ENCODE measurements around the gene PRDM16.

PRDM16 gene

DNA sequence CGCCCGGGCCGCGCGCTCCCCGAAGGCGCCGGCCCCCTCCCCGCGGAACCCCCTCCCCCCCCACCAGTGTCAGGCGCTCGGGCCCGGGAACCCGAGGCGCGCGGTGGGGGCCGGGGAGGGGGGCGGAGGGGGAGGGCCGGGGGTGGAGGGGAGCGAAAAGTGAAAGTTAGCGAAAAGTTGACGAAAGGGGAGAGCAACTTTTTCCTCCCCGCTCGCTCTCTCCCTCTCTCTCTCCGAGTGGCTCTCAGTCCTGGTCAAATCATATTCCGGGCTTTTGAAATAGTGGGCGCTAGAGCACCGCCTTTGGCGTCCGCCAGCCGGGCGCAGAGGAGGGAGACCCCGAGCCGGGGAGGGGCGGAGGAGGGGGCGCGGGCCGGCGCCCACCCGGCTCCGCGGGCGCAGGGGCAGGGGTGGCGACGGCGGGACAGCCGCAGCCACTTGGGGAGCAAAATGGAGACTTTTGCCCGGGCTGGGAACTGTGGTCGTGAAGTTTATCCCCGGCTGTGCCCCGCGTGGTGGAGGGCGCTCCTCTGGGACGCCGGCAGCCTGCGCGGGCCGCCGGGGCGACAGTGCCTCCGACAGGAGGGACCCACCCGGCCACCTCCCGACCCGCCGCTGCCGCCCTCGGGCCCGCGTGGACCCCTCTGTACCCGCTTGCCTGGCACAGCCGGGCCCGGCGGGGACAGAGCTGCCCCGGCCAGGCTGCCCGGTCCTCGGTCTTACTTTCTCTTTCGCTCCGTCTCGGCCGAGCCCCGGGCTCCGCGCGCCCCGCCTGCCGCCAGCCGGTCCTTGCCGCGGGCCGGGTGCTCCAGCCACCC is 697 bp downstream of the PRDM16 start:
- DNase-seq (ENCODE audit: low spot score) = no peak

DNA sequence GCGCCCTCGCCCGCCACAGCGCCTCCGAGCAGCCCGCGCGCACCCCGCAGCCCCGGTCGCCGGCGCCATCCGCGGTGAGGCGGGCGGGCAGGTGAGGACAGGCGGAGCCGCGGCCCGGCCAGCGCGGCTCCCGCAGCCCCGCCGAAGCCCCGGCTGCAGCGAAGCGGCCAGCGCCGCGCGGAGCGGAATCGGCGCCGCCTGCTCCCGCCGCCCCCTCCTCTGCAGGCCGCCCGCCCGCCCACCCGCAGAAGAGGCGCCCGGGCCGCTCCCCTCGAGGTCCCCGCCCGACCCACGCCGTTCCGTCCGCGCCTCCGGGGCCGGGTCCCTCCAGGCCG is 1.3 kb downstream of the PRDM16 start:
- DNase-seq (ENCODE audit: low spot score) = no peak

DNA sequence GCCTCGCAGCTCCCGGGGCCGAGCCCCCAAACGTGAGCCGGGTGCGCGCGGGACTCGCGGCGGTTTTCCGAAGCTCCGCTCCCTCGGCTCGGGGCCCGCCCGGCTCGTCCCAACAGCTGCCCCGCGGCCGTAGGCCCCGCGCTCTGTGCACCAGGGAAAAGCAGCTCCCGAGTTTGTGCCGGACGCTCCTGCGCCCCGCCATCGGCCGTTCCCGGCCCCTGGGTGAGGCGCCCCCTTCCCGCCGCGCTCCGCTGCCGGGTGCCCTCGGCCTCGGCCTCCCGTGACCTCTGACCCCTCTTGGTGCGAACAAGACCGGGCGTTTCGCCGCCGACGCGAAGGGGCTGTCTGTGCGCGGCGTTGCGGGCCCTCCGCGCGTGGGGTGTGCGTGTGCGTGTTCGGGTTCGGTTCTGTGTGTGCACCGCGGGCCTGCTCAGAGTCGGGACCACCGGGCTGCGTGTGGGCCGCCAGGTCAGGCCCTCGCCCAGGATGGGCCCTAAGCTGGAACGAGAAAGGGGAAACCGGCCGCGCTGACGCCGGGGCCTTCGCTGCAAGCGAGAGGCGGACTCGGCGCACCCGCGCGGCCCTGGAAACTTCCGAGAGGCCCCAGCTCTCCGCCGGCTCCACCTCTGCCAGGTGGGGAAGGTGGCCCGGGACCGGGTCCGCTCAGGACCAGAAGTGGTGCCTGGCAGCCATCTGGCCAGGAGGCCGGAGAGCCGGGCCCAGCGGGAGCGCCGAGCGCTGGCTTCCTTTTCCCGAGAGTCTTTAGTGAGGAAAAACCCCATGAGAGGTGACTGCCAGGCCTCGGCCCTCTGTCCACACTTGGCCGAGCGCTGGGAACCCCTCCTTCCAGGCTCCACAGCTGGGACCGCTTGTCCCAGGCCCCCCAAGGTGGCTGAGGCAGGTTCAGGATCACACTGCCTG is 1.9 kb downstream of the PRDM16 start:
- DNase-seq (ENCODE audit: low spot score) = no peak

DNA sequence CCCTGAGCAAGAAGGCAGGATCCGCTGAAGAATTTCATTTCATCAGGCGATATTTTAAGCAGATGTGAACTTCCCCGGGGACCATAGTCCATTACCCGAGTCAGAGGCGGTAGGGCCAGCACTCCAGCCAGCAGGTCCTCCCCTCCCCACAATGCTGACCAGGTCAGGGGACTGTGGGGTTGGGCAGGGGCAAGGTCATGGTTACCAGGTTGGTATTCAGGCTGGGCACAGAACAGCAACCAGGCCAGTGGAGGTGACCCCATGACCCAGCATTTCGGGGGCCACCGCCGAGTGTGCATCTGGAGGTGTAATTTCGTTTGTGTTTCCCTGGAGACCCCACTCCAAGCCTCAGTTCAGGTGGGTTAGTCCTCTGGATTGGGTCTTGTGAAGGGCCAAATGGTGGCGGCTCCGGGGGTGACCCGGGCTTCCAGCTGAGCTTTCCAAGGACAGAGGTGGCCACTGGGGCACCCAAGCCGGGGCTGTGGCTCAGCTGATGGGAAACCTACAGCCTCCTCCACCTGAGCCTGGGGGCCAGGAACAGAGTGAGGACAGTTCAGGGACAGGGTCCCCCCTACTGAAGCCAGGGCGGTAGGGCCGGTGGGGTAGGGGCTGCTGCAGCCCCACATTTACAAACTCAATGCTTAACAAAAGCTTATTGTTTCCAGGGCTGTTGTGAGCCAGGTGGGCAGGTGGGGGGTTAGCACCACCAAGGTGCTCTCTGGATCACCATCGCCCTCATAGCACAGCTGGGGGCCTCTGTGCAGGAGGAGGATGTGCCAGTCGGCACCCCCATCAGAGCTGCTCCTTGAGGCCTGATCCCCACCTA is 2.8 kb downstream of the PRDM16 start:
- DNase-seq (ENCODE audit: low spot score) = no peak

DNA sequence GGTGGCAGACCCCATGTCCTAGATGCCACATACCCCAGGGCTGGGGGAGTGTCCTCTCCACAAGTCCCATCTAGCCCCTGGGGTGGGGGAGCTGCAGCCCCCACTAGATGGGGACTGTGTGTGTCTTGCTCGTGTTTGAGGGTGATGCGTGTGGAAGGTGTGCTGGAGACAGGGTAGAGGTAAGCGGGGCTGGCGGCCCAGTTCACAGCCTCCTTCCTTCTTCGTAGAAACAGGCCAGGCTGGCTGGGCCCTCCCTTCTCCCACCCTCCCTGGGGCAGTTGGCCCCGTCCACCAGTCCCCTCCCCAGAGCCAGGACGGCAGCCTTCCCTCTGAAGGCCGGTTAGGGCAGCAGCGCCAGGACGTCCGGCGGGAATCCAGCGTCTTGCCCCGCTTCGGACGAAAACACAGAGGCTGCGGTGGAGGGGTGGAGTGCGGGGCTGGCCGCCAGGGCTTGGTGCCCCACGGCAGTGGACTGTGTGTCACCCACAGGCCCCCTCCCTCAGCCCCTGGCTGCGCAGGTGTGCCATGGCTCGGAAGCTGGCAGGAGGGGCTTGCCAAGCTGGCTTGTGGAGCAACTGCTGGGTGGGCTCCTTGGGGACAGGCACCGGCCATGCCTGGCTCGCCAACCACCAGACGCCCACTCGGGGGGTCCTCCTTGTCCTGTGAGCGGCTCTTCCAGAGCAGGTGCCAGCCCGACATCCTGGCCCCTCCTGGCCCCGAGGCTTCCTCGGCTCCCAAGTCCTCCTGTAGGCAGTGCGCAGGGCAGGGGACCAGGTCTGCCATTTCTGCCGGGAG is 3.6 kb downstream of the PRDM16 start:
- DNase-seq (ENCODE audit: low spot score) = no peak

DNA sequence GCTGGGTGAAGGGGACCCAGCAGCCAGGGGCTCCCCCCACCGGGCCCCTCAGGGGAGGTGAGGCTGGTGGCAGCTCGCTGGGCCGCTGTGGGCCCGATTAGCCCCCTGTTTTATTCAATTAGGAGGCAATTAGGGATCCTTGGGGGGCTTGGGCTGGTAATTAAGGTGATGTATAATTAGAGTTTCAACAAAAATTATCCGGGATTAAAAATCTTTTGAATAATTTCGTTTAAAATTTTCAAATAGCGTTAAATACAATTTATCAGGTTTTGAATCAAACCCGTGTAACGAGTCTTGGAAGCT is 4.1 kb downstream of the PRDM16 start:
- DNase-seq (ENCODE audit: low spot score) = no peak

DNA sequence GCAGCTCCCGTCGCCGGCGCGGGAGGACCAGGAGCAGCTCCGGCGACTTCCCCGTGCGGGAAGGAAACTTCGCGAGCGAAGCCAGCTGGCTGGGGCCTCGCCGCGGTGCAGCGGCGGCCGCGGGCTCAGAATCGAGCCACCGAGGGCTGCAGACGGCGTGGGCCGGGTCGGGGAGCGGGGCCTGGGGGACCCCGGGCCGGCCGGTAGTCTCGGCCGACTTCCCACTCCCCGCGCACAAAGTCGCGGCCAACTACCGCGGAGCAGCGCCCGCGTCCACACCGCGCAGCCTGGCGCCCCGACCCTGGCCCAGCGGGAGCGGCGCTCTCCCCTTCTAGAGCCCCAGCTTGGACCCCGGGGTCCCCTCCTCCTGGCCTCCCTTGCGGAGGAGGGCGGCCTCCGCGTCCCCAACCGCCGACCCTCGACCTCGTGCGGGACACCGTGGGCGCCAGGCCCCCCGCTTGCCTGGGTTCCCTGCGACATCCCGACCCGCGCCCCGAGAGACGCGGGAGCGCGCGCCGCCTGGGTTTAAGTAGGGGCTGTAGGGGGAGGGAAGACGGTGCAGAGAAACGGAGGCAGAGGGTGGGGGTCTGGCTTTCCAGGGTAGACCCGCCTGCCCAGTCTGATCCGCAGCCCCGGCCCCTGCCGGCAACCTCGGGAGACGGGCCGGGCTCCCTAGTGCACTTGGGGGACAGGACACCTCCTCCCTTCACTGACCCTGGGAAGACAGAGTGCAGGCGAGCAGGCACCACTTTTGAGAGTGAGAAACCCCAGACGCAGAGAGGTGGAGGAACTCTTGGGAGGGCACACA is 4.7 kb downstream of the PRDM16 start:
- DNase-seq (ENCODE audit: low spot score) = no peak

DNA sequence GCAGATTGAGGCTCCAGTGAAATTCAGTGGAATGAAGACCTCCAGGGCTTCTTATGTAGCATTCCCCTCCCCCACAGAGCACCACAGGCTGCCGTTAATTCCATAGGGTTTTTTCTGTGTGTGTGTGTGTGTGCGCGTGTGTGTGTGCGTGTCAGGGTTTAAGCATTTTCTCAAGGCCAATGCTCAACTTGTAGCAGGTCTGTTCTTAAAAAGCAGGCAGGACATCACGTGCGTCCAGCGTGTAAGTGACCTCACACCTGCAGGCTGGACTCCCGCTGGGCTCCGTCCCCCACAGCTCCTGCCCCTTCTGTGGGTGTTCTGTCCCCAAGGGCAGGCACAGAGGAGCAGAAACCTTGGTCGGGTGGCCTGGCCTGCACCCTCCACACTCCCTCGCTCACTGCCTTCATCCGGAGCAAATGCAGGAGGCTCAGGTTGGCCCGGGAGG is 5.3 kb downstream of the PRDM16 start:
- no peak for DNase-seq (ENCODE audit: low spot score)

DNA sequence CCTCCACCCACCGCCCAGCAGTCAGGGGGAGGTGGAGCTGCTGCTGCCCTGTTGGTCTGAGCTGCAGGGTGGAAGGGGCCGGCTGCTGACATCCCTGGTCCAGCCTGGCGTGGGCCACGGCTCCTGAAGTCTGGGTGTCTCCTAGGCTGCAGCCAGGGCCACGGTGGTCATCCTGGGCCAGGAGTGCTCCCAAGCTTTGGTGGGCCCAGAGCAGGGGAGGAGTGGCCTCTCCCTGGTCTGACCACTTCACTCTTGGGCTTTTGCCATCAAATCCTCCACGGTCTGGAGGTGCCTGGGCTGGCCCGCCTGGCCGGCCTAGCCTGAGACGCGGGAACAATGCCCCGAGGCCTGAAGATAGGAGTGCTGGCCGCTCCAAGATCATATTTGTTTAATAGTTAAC is 5.8 kb downstream of the PRDM16 start:
- no peak for DNase-seq (ENCODE audit: low spot score)

DNA sequence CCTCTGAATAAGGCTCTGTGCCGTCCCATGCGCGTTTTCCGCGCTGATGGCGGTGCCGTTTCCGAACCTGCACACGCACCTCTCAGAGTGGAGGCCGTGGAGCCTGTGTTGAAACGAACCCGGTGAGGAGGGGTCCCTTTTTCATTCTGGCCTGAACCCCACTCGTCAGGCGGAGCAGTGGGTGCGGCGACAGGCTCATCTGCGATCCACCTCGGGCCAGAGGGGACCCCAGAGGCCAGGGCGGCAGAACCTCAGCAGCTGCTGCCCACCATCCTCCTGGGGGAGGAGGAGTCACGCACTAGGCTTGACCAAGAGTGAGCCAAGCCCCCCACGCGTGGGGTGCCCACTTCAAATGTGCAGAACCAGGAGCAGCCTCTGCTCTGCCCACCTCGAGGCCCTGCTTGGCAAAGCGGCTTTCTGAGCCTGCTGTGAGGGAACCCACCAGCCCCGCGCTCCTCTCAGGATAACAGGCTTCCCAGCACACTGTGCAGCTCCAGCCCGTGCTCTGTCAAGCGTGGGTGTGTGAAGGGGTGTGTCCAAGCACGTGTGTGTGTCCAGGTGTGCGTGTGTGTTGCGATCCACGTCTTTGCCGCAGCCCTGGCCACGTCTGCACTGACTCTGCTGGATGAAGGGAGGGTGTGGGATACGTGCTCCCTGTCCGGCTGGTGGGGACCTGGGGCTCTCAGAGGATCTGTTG is 6.8 kb downstream of the PRDM16 start:
- DNase-seq (ENCODE audit: low spot score) = no peak

DNA sequence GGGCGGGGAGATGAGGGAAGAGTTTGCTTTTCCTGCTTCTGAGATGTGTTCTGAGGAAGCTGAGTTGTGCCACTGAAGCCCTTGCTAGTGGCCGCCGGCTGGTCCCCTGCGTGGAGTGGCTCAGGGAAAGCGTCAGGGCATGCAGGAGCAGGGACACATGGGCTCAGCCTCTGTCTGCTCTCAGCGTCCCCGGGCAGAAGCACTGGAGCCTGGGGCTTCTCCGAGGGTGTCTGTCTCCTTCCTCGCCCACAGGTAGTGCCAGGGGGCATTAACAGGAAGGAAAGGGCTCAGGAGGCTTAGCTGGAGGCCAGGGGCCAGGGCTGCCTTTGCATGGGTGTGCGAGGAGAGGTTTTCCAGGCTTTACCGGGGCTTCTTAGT is 7.3 kb downstream of the PRDM16 start:
- DNase-seq (ENCODE audit: low spot score) = no peak

DNA sequence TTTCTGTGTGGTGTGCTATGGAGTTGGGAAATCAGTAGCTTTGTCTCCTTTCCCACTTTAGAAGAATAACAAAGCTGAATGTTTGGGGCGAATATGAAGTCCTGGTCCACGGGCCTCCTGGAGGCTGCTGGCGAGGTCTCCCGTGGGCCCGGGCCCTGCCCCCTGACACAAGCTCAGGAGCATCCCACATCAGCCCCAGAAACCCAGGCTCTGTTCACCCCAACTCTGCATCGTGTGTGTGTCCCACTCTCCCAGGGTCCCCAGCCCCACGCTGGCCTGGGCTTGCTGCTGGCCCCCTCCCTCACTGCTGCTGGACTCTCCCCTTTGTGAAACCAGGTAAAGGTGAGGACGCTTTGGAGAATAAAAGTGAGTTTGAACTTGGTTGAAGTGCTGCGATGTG is 8.1 kb downstream of the PRDM16 start:
- no peak for DNase-seq (ENCODE audit: low spot score)

DNA sequence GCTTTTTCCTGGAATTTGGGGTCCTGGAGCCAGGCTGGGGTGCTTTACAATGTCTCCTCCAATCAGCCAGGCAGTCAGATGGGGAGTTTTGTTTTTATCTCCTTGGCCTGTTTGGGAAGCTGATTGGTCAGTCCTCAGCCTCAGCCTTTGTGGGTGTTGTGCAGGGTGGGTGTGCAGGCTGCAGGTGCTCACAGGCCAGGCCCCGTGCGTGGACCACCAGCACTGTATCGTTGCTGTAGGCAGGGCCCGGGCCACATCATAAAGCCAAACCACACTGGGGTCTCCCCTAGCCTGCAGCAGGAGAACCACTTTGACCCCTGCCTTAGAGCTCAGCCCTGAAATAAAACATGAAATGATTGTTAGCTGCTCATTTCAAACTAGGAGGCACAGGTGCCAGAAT is 8.6 kb downstream of the PRDM16 start:
- no peak for DNase-seq (ENCODE audit: low spot score)

DNA sequence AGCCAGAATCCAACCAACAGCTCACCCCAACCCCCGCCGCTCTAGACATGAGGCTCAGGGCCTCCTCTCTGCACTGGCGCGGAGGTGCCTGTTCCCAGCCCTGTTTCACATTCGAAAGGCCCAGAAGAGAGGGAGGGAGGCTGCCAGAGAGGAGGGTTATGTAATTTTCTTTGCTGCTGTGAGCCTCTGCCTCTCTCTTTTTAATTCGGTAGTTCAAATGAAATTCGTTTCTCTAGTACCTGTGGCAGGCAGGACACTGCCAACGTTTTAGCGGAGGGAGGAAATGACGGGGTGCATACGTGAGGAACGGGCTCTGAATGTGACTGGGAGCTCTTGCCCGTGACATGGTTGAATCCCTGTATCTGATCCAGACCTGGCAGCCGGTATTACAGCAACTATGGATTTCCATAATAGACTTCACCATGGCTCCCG is 9.4 kb downstream of the PRDM16 start:
- no peak for DNase-seq (ENCODE audit: low spot score)

DNA sequence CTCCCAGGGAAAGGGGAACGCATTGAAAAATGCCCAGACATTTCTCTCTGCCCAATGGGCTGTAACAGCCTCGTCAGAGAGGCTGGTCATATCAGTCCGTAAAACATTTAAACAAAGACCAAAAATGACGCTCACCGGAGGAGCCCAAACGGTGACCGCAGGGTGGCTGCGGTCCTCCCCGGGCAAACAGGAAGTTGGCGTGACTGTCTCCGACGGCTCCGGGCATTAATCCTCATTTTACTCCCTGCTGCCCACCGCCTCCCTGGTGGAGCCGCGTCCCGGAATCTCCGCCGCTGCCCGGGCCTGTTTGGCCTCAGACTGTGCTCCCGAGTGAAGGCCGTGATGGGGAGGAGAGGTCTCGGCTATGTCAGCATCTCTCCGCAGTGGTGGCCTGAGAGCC is 9.9 kb downstream of the PRDM16 start:
- DNase-seq (ENCODE audit: low spot score) = no peak

DNA sequence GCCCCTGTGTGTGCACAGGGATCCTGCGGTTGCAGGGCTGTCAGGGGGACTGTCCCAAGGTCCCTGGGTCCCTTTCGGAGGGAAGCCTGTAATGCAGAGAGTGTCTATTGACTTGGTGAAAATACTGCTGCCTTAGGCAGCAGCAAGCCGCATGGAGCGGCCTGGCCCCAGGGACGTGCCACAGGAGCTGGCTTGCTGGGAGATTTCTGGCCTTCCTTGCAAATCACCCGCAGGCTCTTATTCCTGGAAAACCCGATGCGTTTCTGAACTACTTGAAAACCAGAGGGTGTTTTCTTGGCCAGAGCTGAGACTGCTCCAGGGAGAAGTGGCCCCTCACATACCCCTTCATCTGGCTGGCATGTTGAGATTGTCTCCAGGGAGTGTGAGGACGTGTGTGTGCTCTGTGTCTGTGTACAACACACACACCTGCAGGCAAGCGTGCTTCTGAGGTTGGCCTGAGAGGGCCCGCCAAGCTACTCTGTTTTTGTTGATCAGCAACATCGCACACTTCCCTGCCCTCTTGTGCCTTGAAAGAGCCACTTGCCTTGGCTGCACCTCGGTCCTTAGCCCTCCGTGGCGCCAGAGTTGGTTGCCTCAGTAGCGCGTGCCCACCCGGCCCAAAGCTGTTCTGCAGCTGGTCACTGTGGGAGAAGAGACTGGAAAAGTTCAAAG is 10.5 kb downstream of the PRDM16 start:
- DNase-seq (ENCODE audit: low spot score) = no peak

DNA sequence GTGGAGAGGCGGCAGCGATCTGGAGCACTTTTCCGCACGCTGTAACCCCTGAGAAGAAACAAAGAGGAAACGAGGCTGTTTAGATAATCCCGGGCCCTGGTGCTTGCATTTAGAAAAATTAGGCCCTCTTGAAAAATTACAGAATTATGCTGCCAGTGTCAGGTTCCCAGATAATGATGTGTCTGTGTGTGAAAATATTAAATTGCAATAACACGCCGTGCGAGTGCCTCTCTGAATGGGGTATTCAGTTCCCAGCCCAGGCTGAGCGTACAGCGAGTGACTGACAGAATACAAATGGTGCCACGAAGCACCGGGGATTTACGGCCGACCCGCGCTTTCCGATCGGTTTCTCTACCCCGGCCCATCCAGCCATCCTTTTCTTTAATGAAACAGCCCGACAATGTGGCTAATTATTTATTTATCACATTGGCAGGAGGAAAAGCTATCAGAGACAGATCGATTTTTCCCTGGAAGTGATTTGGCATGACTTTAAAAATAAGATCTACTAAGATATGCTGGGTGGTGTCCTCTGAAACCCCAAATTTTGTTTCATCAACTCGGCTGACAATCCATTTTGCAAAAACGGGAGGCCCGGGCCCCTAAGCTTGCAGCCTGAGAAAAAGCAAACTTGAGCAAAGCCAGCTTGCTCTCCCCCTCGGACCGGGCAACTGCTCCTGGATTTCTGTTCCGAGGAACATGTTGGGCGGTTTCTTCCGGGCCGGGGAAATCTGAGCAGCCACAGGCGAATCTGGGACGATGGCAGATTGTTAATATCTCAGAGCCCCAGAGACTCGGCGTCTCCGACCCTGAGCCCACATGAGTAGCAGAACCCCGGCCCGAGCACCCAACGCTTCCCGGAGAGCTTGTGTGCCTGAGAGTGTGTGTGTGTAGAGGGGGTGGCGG is 11.3 kb downstream of the PRDM16 start:
- DNase-seq (ENCODE audit: low spot score) = no peak

DNA sequence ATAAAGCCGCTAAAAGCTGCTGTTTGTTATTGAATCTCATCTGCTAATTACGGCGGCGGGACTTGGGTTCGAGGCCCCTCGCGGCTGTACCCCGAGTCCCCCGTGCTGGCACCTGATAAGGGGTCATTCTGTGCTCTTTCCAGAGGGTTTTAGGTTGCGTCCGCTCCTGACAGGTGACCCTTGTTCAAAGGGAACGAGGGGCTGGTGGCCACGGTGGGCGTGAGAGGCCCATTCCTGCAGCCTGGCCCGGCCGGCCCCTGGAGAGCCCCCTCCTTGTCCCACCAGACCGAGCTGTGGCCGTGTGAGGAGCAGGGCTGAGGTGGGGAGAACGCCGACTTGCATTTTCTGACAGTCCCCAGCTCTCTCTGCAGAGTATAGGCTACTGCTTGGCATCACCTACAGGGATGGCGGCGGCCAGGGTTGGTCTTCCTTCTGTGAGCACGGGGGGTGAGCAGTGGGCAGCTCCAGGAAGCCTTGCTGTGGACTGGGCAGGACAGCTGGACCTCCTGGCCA is 12.2 kb downstream of the PRDM16 start:
- no peak for DNase-seq (ENCODE audit: low spot score)
